NT2/D1 (cell line): Measurements from ENCODE around the gene SV2C.

Source experiments
- DNase-seq: peaks from one replicate; pipeline ENCODE4 v3.0.0-alpha.2; 2011; ENCODE audit warnings: low read depth, low spot score
- H3K27me3 ChIP-seq: 2 replicates; pipeline ENCODE4 v1.6.0; 2011; ENCODE audit warnings: mild to moderate bottlenecking; ENCODE audit not compliant: insufficient read length, insufficient read depth
- H3K36me3 ChIP-seq: 2 replicates; pipeline ENCODE4 v1.6.1; 2011; ENCODE audit warnings: mild to moderate bottlenecking, low read length, mixed read lengths; ENCODE audit not compliant: insufficient read depth, insufficient read length
- H3K4me1 ChIP-seq: 2 replicates; pipeline ENCODE4 v1.5.1; 2011; ENCODE audit not compliant: insufficient read depth, insufficient read length
- H3K4me3 ChIP-seq: 2 replicates; pipeline ENCODE4 v1.5.1; 2011; ENCODE audit warnings: low read depth; ENCODE audit not compliant: insufficient read length
- H3K9ac ChIP-seq: 2 replicates; pipeline ENCODE4 v1.6.0; 2011; ENCODE audit warnings: low read depth; ENCODE audit not compliant: insufficient read length
- H3K9me3 ChIP-seq: 2 replicates; pipeline ENCODE4 v1.5.1; 2011; ENCODE audit warnings: mild to moderate bottlenecking, low read length; ENCODE audit not compliant: insufficient read depth
- SUZ12 ChIP-seq: IDR thresholded peaks from 2 replicates; pipeline ENCODE4 v1.6.1; 2011; ENCODE audit not compliant: insufficient read length, insufficient read depth; ENCODE audit errors: extremely low read depth
- YY1 ChIP-seq: IDR thresholded peaks from 2 replicates; pipeline ENCODE4 v1.6.1; 2011; ENCODE audit not compliant: insufficient read length, insufficient read depth
- ZNF274 ChIP-seq: IDR thresholded peaks from 2 replicates; pipeline ENCODE4 v1.6.1; 2011; ENCODE audit warnings: mild to moderate bottlenecking, low read depth, low read length

The SV2C gene

DNA sequence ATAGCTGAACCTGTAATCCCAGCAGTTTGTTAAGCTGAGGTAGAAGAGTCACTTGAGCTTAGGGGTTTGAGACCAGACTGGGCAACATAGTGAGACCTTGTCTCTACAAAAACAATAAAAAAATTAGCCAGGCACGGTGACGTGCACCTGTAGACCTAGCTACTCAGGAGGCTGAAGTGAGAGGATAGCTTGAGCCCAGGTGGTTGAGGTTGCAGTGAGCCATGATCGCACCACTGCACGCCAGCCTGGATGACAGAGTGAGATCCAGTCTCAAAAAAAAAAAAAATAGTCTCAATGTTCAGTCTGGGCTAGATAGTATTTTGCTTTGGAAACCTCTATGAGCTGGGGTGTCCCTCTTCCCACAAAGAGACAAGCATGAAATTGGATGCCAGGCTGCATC, 268.0 kb downstream of the SV2C start:
- TF ChIP-seq SUZ12, result no peak
- no peak for TF ChIP-seq ZNF274
- TF ChIP-seq YY1, result no peak

DNA sequence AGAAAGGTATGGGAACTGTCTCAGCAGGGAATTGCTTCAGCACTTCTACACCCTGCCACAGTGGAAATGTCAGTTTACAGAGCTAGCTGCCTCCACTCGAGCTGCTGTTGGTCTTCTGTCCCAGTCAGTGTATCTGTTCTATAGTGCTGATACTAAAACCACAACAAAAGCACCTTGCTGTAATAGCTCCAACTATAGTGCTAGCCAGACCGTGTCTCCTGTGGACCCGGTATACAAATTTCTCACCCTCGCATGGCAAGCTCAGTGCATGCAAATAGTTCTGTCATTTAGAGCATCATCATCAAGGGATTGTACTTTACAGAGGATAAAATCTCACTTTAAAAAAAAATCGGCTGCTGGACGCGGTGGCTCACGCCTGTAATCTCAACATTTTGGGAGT, 268.4 kb downstream of the SV2C start:
- no peaks in the 10 kb centered on the region for H3K27me3 ChIP-seq
- H3K4me3 ChIP-seq, result no peak overlapping the region
- TF ChIP-seq ZNF274 (no peak), SUZ12 (no peak)
- H3K9me3 ChIP-seq, result no peaks in the 10 kb centered on the region
- DNase-seq, result no peak
- H3K9ac ChIP-seq, result no peak overlapping the region
- no peaks in the 10 kb centered on the region for H3K36me3 ChIP-seq
- H3K4me1 ChIP-seq, result no peaks in the 10 kb centered on the region

More for the DNA sequence above, 268.0 kb downstream of the SV2C start:
- Histone ChIP-seq H3K27me3 (no peaks in the 10 kb centered on the region), H3K36me3 (no peaks in the 10 kb centered on the region), H3K4me1 (no peaks in the 10 kb centered on the region), H3K4me3 (no peak overlapping the region), H3K9ac (no peak overlapping the region), H3K9me3 (no peaks in the 10 kb centered on the region)
- no peak for DNase-seq

DNA sequence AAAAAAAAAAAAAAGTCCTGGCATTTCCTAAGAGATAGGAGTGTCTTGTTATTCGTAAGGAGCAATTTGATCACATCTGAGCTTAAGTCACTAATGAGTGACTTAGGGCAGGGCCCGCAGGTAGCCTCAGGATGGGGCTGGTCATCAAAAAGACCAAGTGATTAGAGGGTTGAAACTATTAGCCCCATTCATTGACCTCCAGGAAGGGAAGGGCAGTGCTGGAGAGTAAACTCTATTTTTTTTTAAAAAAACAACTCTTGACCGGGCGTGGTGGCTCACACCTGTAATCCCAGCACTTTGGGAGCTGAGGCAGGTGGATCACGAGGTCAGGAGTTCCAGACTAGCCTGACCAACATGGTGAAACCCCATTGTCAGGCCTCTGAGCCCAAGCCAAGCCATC, 273.7 kb downstream of the SV2C start:
- no peak overlapping the region for H3K9ac ChIP-seq
- no peaks in the 10 kb centered on the region for H3K9me3 ChIP-seq
- no peaks in the 10 kb centered on the region for H3K27me3 ChIP-seq
- no peaks in the 10 kb centered on the region for H3K36me3 ChIP-seq
- DNase-seq, result no peak
- H3K4me3 ChIP-seq, result no peak overlapping the region
- no peaks in the 10 kb centered on the region for H3K4me1 ChIP-seq
- no peak for TF ChIP-seq SUZ12
- no peak for TF ChIP-seq ZNF274
- no peak for TF ChIP-seq YY1

DNA sequence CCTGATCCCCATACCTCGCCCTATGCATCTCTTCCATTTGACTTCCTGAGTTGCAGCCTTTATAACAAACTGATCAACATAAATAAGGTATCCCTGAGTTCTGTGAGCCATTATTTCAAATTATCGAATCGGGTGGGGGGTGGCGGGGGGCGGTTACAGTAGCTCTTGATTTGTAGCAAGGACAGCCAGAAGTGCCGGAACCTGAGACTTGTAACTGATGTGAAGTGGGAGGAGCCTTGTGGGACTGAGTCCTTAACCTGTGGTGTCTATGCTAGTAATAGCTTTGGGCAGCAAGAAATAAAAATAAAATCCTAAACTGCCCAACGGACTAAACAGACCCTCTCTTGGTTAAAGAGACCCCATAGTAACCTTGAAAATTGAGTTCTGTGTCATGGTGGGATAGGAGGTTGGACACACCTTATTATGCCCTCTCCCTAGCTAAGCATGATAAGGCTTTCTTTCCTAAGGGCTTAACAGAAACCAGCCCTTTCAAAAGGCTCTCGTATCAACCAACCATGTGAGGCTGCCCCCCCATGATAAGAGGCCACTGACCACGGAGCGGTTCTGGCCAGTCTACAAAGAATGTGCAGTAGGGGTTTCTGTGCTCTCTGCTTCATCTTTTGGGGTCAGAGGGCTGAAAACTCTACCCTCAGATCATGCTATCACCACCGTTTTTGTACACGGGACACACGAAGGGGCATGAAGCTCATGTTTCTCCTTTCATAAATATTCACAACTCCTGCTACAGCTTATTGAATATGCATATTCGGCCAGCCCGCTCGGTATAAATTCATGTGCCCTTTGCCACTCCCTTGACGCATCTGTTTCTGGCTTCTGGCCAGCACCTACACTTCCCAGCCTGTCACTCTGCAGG, 280.4 kb downstream of the SV2C start:
- Histone ChIP-seq H3K9me3 (no peaks in the 10 kb centered on the region; the same call in 1 of the 2 replicates), H3K4me1 (no peaks in the 10 kb centered on the region), H3K36me3 (no peaks in the 10 kb centered on the region), H3K9ac (no peak overlapping the region), H3K4me3 (no peak overlapping the region), H3K27me3 (no peaks in the 10 kb centered on the region)
- no peak for TF ChIP-seq SUZ12
- TF ChIP-seq ZNF274, result no peak
- DNase-seq, result no peak

DNA sequence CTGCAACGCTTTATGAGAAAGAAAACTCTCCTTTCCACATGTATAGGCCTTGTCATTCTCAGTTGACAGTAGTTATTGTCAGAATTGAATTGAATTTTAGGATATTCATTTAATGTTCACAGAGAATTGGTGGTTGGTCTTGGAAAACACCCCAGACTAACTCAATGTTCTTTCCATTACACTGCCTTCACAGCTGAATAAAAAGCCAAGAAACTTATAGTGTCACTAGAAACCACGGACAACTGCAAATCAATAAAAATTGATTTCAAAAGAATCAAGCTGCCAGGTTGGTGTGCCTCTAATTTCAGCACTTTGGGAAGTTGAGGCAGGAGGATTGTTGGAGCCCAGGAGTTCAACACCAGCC, 281.0 kb downstream of the SV2C start:
- DNase-seq, result no peak
- H3K36me3 ChIP-seq, result no peaks in the 10 kb centered on the region
- H3K4me3 ChIP-seq, result no peak overlapping the region
- no peaks in the 10 kb centered on the region for H3K27me3 ChIP-seq
- H3K4me1 ChIP-seq, result no peaks in the 10 kb centered on the region
- no peaks in the 10 kb centered on the region; the same call in 1 of the 2 replicates for H3K9me3 ChIP-seq
- TF ChIP-seq SUZ12, result no peak
- TF ChIP-seq YY1, result no peak
- TF ChIP-seq ZNF274, result no peak
- no peak overlapping the region for H3K9ac ChIP-seq

DNA sequence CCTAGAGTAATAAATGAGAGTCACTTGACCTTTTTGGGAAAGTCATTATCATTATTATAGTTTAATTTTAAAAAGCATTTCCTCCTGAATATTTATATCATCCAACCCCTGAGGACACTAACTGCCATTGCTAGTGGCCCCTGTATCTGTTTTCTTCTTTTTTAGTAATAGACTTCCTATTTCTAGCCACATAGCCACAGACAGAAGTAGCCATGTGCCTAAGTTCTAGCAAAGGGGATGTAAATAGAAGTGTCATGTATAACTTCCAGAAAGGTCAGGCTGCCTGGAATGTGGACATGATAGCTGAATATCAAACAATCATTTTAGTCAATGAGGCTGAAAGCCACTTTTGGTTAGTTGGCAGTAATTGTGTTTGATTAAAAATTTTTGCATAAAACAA, 282.4 kb downstream of the SV2C start:
- no peaks in the 10 kb centered on the region for H3K27me3 ChIP-seq
- no peak for TF ChIP-seq YY1
- TF ChIP-seq ZNF274, result no peak
- TF ChIP-seq SUZ12, result no peak
- H3K4me3 ChIP-seq, result no peak overlapping the region
- H3K4me1 ChIP-seq, result no peaks in the 10 kb centered on the region
- no peak for DNase-seq
- H3K9ac ChIP-seq, result no peak overlapping the region
- no peaks in the 10 kb centered on the region; the same call in 1 of the 2 replicates for H3K9me3 ChIP-seq
- H3K36me3 ChIP-seq, result no peaks in the 10 kb centered on the region

DNA sequence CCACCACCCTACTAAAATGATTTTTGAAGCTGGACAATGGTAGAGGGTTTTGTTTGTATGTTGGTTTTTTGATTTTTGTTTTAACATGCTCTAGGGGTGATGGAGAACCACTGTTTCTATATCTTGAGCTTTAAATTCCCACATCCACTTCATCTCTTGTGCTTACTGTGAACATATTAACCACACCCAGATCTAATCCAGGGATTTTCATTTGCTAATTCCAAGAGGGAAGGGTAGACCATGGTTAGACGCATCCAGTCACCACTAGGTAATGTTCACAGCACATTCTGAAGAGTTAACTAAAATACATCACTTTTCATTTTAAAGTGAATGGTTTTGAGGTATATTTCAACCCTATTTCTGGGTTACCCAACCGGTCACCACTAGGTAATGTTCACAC, 283.4 kb downstream of the SV2C start:
- no peaks in the 10 kb centered on the region for H3K4me1 ChIP-seq
- DNase-seq, result no peak
- no peak overlapping the region for H3K9ac ChIP-seq
- TF ChIP-seq SUZ12, result no peak
- no peak for TF ChIP-seq YY1
- no peak for TF ChIP-seq ZNF274
- H3K4me3 ChIP-seq, result no peak overlapping the region
- H3K36me3 ChIP-seq, result no peaks in the 10 kb centered on the region
- H3K27me3 ChIP-seq, result no peaks in the 10 kb centered on the region
- H3K9me3 ChIP-seq, result no peaks in the 10 kb centered on the region; the same call in 1 of the 2 replicates
